LHCN-M2 (cell line): ENCODE data around the gene SPATA46. TPM values are rescaled to one million over a fixed set of nuclear protein-coding genes. Genes with fewer than 3 reads are reported as not detected.
"Not testable (repeated sequence)": the region's sequence is repeated elsewhere in the genome, so short reads cannot be mapped to it uniquely, and the experiment has no call there.

Experiments used
- DNase-seq: peaks from one replicate; pipeline ENCODE4 v3.0.0-alpha.2; 2012; ENCODE audit warnings: low read depth
- polyA plus RNA-seq: library from polyadenylated mRNA; unstranded; fragments of >200 nt; gene quantifications from one replicate; pipeline ENCODE4 v1.2.1, GENCODE V29; 2012; ENCODE audit warnings: missing spikeins
- total RNA-seq: library from RNA; depleted of rRNA; stranded (reverse); fragments of >200 nt; gene quantifications from 2 replicates; pipeline ENCODE4 v1.2.3, GENCODE V29; 2014; rRNA removed

Gene SPATA46
- total RNA-seq: not detected in 2 replicates
- not detected for polyA plus RNA-seq

- DNase-seq: no peak
These were observed at the start of gene SPATA46 for GRCh38 chr1:162376691-162377090. SPATA46 (minus strand) TSS chr1:162376854; CDS start chr1:162376790, 64 bp downstream.

- no peak for DNase-seq
These were observed 46.2 kb upstream of the SPATA46 start for GRCh38 chr1:162422662-162423375.

DNA sequence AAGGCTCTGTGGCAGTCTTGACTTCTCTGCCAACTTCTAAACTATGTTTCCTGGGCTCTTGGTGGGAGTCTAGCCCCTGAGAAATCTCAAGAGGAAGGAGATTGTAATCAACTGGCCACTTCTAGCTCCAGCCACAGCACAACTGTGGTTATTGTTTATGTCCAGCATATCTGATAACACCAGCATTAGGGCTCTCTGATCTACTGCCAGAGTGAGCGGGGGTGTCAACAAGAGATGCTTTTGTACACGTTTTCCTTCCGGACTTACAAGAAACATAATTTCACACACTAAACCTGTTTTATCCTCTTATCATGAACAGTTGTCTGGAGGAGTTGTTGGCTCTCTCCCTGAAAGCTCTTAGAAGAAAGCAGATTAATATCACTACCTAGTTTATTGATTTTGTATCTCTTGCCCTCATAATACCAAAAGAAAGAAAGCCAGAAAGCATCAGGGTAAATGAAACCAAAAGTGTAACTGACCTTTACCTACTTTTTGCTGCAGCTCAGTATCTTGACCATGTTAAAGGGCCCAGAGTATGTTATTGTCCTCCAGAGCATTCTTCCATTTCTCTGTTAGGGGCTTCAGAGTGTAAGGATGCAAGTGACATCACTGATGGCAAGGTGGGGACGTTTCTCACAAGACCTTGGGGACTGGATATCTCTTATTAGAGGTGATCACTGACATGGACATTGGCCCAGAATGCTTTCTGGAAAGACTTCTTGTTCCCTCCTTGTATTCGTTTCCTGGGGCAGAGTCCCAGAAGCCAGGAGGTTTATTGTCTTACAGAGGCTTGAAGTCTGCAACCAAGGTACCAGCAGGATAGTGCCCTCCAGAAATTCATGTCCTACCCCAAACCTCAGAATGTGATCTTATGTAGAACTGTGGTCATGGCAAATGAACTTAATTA is 44.9 kb upstream of the SPATA46 start:
- DNase-seq: no peak

DNA sequence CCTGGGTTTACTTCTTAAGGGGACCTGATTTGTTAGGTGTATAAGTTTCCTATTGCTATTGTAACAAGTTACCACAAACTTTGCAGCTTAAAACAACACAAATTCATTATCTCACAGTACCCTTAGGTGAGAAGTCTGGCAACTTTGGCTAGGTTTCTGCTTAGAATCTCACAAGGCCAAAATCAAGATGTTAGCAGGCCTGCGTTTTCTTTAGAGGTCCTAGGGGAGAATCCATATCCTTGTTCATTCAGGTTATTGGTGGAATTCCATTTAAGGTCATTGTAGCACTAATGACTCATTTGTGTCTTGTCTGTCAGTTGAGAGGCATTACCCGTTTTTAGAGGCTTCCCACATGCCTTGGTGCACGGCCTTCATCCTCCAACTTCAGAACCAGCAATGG is 43.5 kb upstream of the SPATA46 start:
- no peak for DNase-seq

- DNase-seq: not testable (repeated sequence)
These were observed 42.8 kb upstream of the SPATA46 start for GRCh38 chr1:162419450-162419931.

DNA sequence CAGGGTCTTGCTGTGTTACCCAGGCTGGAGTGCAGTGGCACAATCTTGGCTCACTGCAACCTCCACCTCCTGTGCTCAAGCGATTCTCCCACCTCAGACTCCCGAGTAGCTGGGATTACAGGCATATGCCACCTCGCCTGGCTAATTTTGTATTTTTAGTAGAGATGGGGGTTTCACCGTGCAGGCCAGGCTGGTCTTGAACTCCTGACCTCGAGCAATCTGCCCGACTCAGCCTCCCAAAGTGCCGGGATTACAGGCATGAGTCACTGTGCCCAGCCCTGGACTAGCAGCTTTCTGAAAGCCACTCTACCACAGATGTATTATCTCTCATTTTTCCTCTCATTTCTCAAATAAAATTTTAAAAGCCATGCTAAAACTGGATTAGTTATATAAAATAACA is 41.9 kb upstream of the SPATA46 start:
- DNase-seq: not testable (repeated sequence)

DNA sequence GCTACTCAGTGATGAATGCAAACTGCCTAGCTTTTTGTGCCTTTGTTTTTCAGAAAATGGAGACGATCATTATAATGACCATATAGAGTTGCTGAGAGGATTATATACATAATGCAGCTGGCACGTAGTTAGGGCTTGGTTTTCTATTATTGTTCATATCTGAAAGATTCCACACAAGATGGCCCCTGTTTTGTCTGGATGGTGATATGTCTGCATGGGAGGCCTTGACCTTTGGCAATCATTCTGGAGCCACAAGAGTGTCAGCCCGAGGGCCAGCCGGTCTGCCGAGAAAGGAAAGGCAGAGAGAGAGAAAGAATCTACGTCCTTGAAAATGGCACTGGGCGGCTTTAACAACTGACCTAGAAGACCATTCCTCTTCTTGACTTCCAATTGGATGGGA is 41.0 kb upstream of the SPATA46 start:
- no peak for DNase-seq

DNA sequence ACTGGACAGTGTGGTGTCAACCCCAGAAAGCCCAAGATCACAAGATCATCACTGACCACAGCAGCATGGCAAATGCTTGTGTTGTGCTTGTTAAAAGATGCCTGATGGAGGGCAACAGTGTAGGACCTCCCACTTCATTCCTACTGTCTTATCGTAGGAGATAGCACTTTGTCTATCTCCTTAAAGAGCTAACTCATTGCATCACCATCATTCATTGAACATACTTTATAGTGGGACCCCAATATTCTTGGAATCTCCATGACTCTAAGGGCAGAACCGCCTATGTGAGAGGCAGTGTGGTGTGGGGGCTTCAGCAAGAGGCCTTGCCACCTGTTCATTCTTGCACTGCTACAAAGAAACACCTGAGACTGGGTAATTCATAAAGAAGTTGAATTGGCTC is 40.3 kb upstream of the SPATA46 start:
- no peak for DNase-seq

GRCh38 chr1:162416215-162416614 is 39.6 kb upstream of the SPATA46 start:
- DNase-seq: no peak

DNA sequence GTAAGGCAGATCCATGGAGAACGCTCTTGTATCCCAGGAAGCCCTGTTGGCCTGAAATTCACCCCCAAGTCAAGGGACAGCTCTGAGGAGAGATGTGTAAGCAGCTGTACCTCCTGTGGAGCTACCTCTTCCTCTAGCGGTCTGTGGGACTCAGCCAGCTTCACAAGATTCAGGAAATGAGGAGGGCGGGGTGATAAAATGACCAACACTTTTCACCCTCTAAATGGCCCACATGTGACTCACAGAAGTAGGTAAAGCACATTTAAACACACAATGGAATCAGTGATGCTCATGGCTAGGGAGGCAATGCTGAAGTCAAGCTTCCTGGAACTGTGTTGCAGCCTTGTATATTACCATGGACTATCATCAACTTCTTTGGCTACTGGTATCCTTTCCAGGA is 35.3 kb upstream of the SPATA46 start, which contains the start of gene SH2D1B:
TSS of gene SH2D1B (minus strand) at position 135 of the 400 bp plus-strand sequence. CDS start at position 15, 120 bp downstream.
- DNase-seq: peak; percentile 29

GRCh38 chr1:162407539-162407938 is 30.9 kb upstream of the SPATA46 start:
- DNase-seq: no peak

DNA sequence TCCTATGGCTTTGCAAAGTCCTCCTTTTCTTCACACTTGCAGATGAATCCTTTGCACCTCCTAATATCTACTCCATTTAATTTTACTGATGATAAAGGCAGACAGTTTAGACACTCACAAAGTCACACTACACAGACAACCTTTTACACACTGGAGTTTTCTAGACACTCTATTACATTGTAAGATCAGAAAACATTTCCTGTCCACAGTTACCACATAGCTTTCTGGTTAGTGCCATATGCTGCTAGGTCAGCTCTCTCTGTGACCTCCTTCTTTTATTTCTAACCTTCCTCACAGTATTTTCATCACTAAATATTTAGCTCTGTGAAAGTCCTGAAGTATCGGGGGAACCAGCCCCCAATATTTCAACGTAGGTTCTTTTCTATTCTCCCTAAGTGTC is 30.2 kb upstream of the SPATA46 start:
- no peak for DNase-seq

DNA sequence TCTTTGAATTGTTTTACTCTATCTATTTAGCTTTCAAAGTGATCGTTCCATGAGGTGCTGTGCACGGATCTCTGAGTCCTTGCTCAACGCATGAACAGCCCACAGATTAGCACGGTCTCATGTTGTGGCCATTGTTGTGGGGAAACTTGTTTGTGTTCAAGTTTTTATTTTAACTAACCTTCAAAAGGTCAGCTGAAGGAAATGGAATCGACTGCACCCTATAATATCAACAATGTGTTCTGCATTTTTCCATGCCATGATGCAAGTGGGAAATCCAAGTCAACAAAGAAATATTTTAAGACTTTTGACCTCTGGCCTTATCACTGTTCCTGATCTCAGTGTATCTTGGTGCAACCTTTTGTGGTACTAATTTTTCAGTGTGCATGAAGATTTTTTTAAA is 29.1 kb upstream of the SPATA46 start:
- DNase-seq: no peak

GRCh38 chr1:162404550-162405160 is 28.0 kb upstream of the SPATA46 start:
- DNase-seq: peak; percentile 81

GRCh38 chr1:162400790-162401355 is 24.2 kb upstream of the SPATA46 start:
- no peak for DNase-seq

DNA sequence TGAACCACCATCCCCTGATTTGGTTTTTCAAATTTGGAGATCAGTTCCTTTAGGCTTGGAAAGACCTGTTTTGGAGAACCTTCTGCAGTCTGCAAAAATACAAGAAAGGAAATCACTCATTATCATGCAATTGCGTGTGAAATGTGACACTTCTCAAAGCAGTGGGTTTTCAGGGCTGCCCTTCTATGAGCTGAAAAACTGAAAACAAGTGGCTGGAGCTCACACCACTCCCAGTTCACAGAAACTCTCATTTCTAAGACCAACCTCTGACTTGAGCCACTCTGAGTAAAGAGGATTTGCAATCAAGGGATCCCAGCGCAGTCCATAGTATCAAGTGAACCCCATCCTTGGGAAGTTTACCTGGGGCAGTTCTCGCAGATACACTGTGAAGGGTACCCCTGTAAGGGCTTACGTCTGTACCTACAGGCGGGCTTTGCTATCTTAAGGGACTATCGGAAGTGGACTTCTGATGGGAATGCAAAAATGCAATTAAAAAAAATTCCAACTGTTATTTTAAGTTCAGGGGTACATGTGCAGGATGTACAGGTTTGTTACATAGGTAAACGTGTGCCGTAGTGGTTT is 22.4 kb upstream of the SPATA46 start:
- DNase-seq: no peak

DNA sequence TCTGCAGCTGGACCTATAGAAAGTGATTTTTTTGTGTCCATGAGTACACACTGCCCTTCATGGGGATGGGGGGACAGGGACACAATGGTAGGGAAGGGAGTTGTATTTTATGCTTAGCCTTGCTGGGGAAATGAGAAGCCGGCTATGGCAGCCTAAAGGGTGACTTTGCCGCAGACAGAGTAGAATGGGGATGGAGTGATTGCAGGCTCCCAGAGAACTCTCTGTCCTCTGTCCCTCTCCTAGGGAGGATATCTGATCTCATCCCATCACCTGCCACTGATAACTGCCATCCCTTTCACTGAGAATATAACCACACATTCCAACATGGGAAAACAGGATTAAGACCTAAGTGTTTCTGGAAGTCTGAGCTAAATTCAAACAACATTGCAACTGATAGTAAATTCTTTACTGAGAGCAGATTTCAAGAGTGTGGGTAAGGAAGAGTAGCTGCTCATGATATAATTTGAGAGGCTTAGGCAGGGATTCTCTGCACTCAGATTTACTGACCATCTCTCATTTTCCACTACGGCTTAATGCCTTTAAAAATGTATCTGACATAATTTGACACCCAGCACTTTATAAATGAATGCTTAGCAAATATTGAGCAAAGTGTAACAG is 21.4 kb upstream of the SPATA46 start:
- peak; percentile 48 for DNase-seq

GRCh38 chr1:162397039-162397448 is 20.4 kb upstream of the SPATA46 start:
- peak; percentile 30 for DNase-seq

- DNase-seq: no peak
These were observed 19.7 kb upstream of the SPATA46 start for GRCh38 chr1:162396201-162396906.
